SK-N-SH (cell line): ENCODE results near the gene ST3GAL6. TPM values are rescaled to one million over a fixed set of nuclear protein-coding genes. Genes with fewer than 3 reads are reported as not detected.
"Not testable (repeated sequence)": the region's sequence is repeated elsewhere in the genome, so short reads cannot be mapped to it uniquely, and the experiment has no call there.

Experiments used
- CTCF ChIA-PET: fragments of 300-600, 350-600 bp; formaldehyde crosslinking; extraction: SDS; loops from one replicate; lab custom pipeline; 2021; lab: Yijun Ruan, JAX
- POLR2A ChIA-PET: fragments of 350-600 bp; sonication (Branson Sonifier 250); formaldehyde crosslinking; extraction: SDS; loops from one replicate; lab custom pipeline; 2020; ENCODE audit warnings: antibody characterized with exemption, inconsistent platforms; lab: Yijun Ruan, JAX
- DNase-seq: peaks from one replicate; pipeline ENCODE4 v3.0.0; 2012
- H2AFZ ChIP-seq: fragments of 200-600 bp; sonication (generic); 2 replicates; pipeline ENCODE4 v1.8.1; 2016; ENCODE audit warnings: antibody characterized with exemption, mild to moderate bottlenecking, low read depth
- H3F3A ChIP-seq: fragments of 200-600 bp; sonication (generic); replicated peaks from 2 replicates; pipeline ENCODE3; 2016; ENCODE audit warnings: antibody characterized with exemption, mild to moderate bottlenecking; ENCODE audit not compliant: insufficient read depth
- H3K27ac ChIP-seq, 2 experiments: fragments of 200-500 bp in 1 of 2; fragments of 200-600 bp in 1 of 2; sonication (Bioruptor generic) in 1 of 2; sonication (generic), shearing (Covaris generic) in 1 of 2; 2 replicates each; pipeline versions ENCODE4 v1.5.1 to v1.6.1; 2014 to 2016; ENCODE audit warnings: low read depth in 2 of 2, inconsistent platforms in 1 of 2, low read length in 1 of 2, mild to moderate bottlenecking in 1 of 2, mixed read lengths in 1 of 2
- H3K27me3 ChIP-seq: fragments of 200-600 bp; sonication (generic), shearing (Covaris generic); 2 replicates; pipeline ENCODE4 v1.6.1; 2016; ENCODE audit warnings: mixed run types; ENCODE audit not compliant: insufficient read depth
- H3K36me3 ChIP-seq, 2 experiments: fragments of 200-500 bp in 1 of 2; fragments of 200-600 bp in 1 of 2; sonication (Bioruptor generic) in 1 of 2; sonication (generic) in 1 of 2; replicated peaks in 1 of 2; 2 replicates each; pipeline versions ENCODE3 to v1.5.1; 2014 to 2016; ENCODE audit warnings: low read length in 1 of 2, mild to moderate bottlenecking in 1 of 2; ENCODE audit not compliant: insufficient read depth in 2 of 2, control insufficient read depth in 1 of 2
- H3K4me1 ChIP-seq, 2 experiments: fragments of 200-500 bp in 1 of 2; fragments of 200-600 bp in 1 of 2; sonication (Bioruptor generic) in 1 of 2; sonication (generic), shearing (Covaris generic) in 1 of 2; 2 replicates each; pipeline versions ENCODE4 v1.5.1 to v1.6.1; 2014 to 2016; ENCODE audit warnings: low read depth in 1 of 2, low read length in 1 of 2, mixed run types in 1 of 2; ENCODE audit not compliant: insufficient read depth in 2 of 2, control insufficient read depth in 1 of 2
- H3K4me2 ChIP-seq: fragments of 200-600 bp; sonication (generic), shearing (Covaris generic); 2 replicates; pipeline ENCODE4 v1.6.1; 2017; ENCODE audit warnings: mixed run types
- H3K4me3 ChIP-seq, 2 experiments: fragments of 200-500 bp in 1 of 2; fragments of 200-600 bp in 1 of 2; sonication (Bioruptor generic) in 1 of 2; sonication (generic), shearing (Covaris generic) in 1 of 2; 2 replicates each; pipeline versions ENCODE4 v1.5.1 to v1.8.1; 2014 to 2016; ENCODE audit warnings: low read depth in 2 of 2, inconsistent platforms in 1 of 2, low read length in 1 of 2, mild to moderate bottlenecking in 1 of 2, mixed read lengths in 1 of 2, moderate library complexity in 1 of 2
- H3K79me2 ChIP-seq: fragments of 200-600 bp; sonication (generic); 2 replicates; pipeline ENCODE4 v1.8.1; 2017; ENCODE audit warnings: mild to moderate bottlenecking; ENCODE audit not compliant: insufficient read depth
- H3K9ac ChIP-seq: fragments of 200-600 bp; sonication (generic); 2 replicates; pipeline ENCODE4 v1.6.1; 2017; ENCODE audit warnings: mixed run types
- H3K9me2 ChIP-seq: fragments of 200-600 bp; sonication (generic); 2 replicates; pipeline ENCODE4 v1.6.1; 2017; ENCODE audit warnings: mixed run types
- H3K9me3 ChIP-seq: fragments of 200-600 bp; sonication (generic); 2 replicates; pipeline ENCODE4 v1.6.1; 2017; ENCODE audit warnings: mixed run types, mild to moderate bottlenecking, moderate library complexity
- H4K20me1 ChIP-seq: fragments of 200-600 bp; sonication (generic); 2 replicates; pipeline ENCODE4 v1.6.1; 2017; ENCODE audit warnings: mild to moderate bottlenecking, mixed run types; ENCODE audit not compliant: insufficient read depth
- CTCF ChIP-seq: fragments of 200-600 bp; sonication (generic); IDR thresholded peaks from 2 replicates; pipeline ENCODE4 v1.6.1; 2017; ENCODE audit warnings: antibody characterized with exemption, mild to moderate bottlenecking, moderate library complexity
- FOXJ3 ChIP-seq: sonication (generic); formaldehyde crosslinking; IDR thresholded peaks from 2 replicates; pipeline ENCODE4 v1.5.1; 2020; ENCODE audit warnings: mild to moderate bottlenecking, missing genetic modification reagents
- IRF3 ChIP-seq: fragments of 150-350 bp; IDR thresholded peaks from 2 replicates; pipeline ENCODE4 v1.6.1; 2016; ENCODE audit warnings: mild to moderate bottlenecking, low read depth, low read length
- MAX ChIP-seq: IDR thresholded peaks from 2 replicates; pipeline ENCODE4 v1.4.0; 2012; ENCODE audit warnings: low read depth
- MXI1 ChIP-seq: IDR thresholded peaks from 2 replicates; pipeline ENCODE4 v1.6.1; 2012; ENCODE audit warnings: mild to moderate bottlenecking, low read depth, low read length, improper control_type of control experiment
- USF2 ChIP-seq: fragments of 150-350 bp; IDR thresholded peaks from 2 replicates; pipeline ENCODE4 v1.6.1; 2017; ENCODE audit warnings: antibody characterized with exemption, low read length, low read depth, borderline replicate concordance
- YY1 ChIP-seq: IDR thresholded peaks from 2 replicates; pipeline ENCODE4 v1.4.0; 2012; ENCODE audit warnings: low read depth, mild to moderate bottlenecking
- WGBS: methylation state at CpG from one replicate; pipeline ENCODE4 v1.1.6; 2017; ENCODE audit warnings: low lambda C conversion rate; 5-methylcytosine and 5-hydroxymethylcytosine counted together
- polyA plus RNA-seq, 3 experiments: library from polyadenylated mRNA; depleted of rRNA; stranded (reverse); fragments of >200 nt; gene quantifications; 2 replicates each; pipeline ENCODE4 v1.2.3, GENCODE V29; 2012

The ST3GAL6 gene
- polyA plus RNA-seq, 1 of the 3 experiments (the other 2 are of a cell fraction): 16.3 TPM

- Histone ChIP-seq H3K36me3 (peaks cover 5 to 37% of the 10 kb centered on the region in 2 experiments), H3K27ac (peak overlapping the region in 1 of 2 experiments; percentile 18; a peak in 1 of 4 replicates), H3F3A (peaks cover 67% of the 10 kb centered on the region), H4K20me1 (peaks cover 43% of the 10 kb centered on the region), H3K79me2 (peaks cover 78% of the 10 kb centered on the region)
- 94% methylated on average over 5 of the region's 5 CpGs for WGBS
- H2AFZ ChIP-seq, H3K9me2 ChIP-seq, H3K4me1 ChIP-seq, POLR2A ChIA-PET, H3K4me2 ChIP-seq, H3K9me3 ChIP-seq, DNase-seq, H3K27me3 ChIP-seq, H3K9ac ChIP-seq, H3K4me3 ChIP-seq: not testable (repeated sequence)
- CTCF ChIA-PET: interaction anchor here (0.7 to 1.4 kb wide), 4 partner anchors 10 to 229 kb away, joined by 3 to 5 read pairs (median 3); no protein-coding TSS in a partner anchor
Measured at GRCh38 chr3:98831060-98831459, 67.9 kb downstream of the ST3GAL6 start.

GRCh38 chr3:98839846-98840245, 76.7 kb downstream of the ST3GAL6 start:
- peaks cover 7 to 55% of the 10 kb centered on the region in 2 experiments for H3K36me3 ChIP-seq
- CTCF ChIA-PET: no interaction called here
- no peaks in the 10 kb centered on the region for H3K27me3 ChIP-seq
- peaks cover 60% of the 10 kb centered on the region for H3K79me2 ChIP-seq
- H3K4me1 ChIP-seq: peaks cover 0 to 3% of the 10 kb centered on the region in 2 experiments; a peak in 3 of 4 replicates
- POLR2A ChIA-PET: no interaction called here
- H3K9ac ChIP-seq: no peak overlapping the region
- no peak for DNase-seq
- no peak overlapping the region for H3K4me2 ChIP-seq
- peaks cover 57% of the 10 kb centered on the region for H4K20me1 ChIP-seq
- peak overlapping the region in 1 of 2 experiments; percentile 9; a peak in 1 of 4 replicates for H3K27ac ChIP-seq
- H3K4me3 ChIP-seq: no peak overlapping the region
- peaks cover 40% of the 10 kb centered on the region for H3F3A ChIP-seq
- no peaks in the 10 kb centered on the region for H3K9me2 ChIP-seq
- TF ChIP-seq IRF3: no peak
- no peak for TF ChIP-seq FOXJ3
- no peak for TF ChIP-seq USF2
- TF ChIP-seq YY1: no peak
- TF ChIP-seq MAX: no peak
- TF ChIP-seq CTCF: no peak
- no peak for TF ChIP-seq MXI1
- WGBS: 84% methylated on average over 3 of the region's 3 CpGs
- H3K9me3 ChIP-seq: no peaks in the 10 kb centered on the region
- H2AFZ ChIP-seq: no peak overlapping the region
